A549 treated with RU486 at 1 μM for 4 hours (cell line): ENCODE data around the gene CD53. TPM values are rescaled to one million over a fixed set of nuclear protein-coding genes. Genes with fewer than 3 reads are reported as not detected.

Experiments used
- total RNA-seq: library from RNA; stranded (reverse); fragments of 200-300 nt; extraction: Qiagen RNA extraction; gene quantifications from 5 replicates; pipeline ENCODE4 v1.2.3, GENCODE V29; 2022; ENCODE audit warnings: low read depth

CD53 gene, protein sequence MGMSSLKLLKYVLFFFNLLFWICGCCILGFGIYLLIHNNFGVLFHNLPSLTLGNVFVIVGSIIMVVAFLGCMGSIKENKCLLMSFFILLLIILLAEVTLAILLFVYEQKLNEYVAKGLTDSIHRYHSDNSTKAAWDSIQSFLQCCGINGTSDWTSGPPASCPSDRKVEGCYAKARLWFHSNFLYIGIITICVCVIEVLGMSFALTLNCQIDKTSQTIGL
- total RNA-seq: not detected in 5 replicates

GRCh38 chr1:110872745-110873720, at the start of gene CD53:
CD53 (plus strand) TSS chr1:110873148; CDS start chr1:110891409, 18,261 bp downstream.

Other genes with a start within 250 kb of the CD53 start
- gene KCNA3, start 198.2 kb upstream of the CD53 start, total RNA-seq: not detected in 5 replicates
- 12.1 to 23.0 TPM (median 19.3 TPM) in 5 replicates for gene LRIF1, start 90.8 kb downstream of the CD53 start, total RNA-seq